Erythroblast (primary cell): ENCODE results near the gene HOXB5.

Experiments used
- GATA1 ChIP-seq: IDR thresholded peaks from 2 replicates; pipeline ENCODE4 v1.6.1; 2011; ENCODE audit warnings: low read depth, mild to moderate bottlenecking, control low read depth, low read length, moderate library complexity
- POLR2A ChIP-seq: IDR thresholded peaks from 2 replicates; pipeline ENCODE4 v1.6.1; 2011; ENCODE audit warnings: mild to moderate bottlenecking, low read length

GRCh38 chr17:48558057-48558830 lies 35.3 kb downstream of the HOXB5 start:
- TF ChIP-seq POLR2A, result no peak
- TF ChIP-seq GATA1, result no peak
